RWPE2 (cell line): ENCODE data around the gene MN1.

Experiments used
- ATAC-seq: fragments of 200-7000 bp; cut with Tn5 transposase; 3 replicates; pipeline ENCODE4 v1.9.1; 2021; ENCODE audit warnings: low read depth
- DNase-seq: peaks from one replicate; pipeline ENCODE4 v3.0.0-alpha.2; 2020; ENCODE audit warnings: low spot score
- H3K27ac ChIP-seq: fragments of 450-650 bp; 2 replicates; pipeline ENCODE4 v1.5.1; 2017; ENCODE audit warnings: mild to moderate bottlenecking; ENCODE audit not compliant: poor library complexity, severe bottlenecking
- H3K27me3 ChIP-seq: fragments of 250-450 bp; sonication (Bioruptor Pico); 2 replicates; pipeline ENCODE4 v1.5.1; 2021; ENCODE audit warnings: mild to moderate bottlenecking, moderate library complexity; ENCODE audit not compliant: insufficient read depth, poor library complexity, severe bottlenecking
- H3K36me3 ChIP-seq: fragments of 250-450 bp; sonication (Bioruptor Pico); 2 replicates; pipeline ENCODE4 v1.5.1; 2020; ENCODE audit warnings: low read depth, mild to moderate bottlenecking, moderate library complexity
- H3K4me1 ChIP-seq: fragments of 250-450 bp; sonication (Bioruptor Pico); 2 replicates; pipeline ENCODE4 v1.5.1; 2021; ENCODE audit warnings: mild to moderate bottlenecking, moderate library complexity; ENCODE audit not compliant: insufficient read depth, poor library complexity, severe bottlenecking
- H3K4me3 ChIP-seq: fragments of 250-450 bp; sonication (Bioruptor Pico); 2 replicates; pipeline ENCODE4 v1.5.1; 2021; ENCODE audit warnings: mild to moderate bottlenecking, moderate library complexity; ENCODE audit not compliant: severe bottlenecking
- H3K9me3 ChIP-seq: fragments of 250-450 bp; sonication (Bioruptor Pico); 2 replicates; pipeline ENCODE4 v1.5.1; 2021; ENCODE audit warnings: mild to moderate bottlenecking, moderate library complexity; ENCODE audit not compliant: severe bottlenecking
- TF ChIP-seq, protein P1 (sequence below): fragments of 450-650 bp; IDR thresholded peaks from one replicate; pipeline ENCODE4 v1.5.1; 2017; ENCODE audit warnings: mild to moderate bottlenecking, moderate library complexity; ENCODE audit not compliant: poor library complexity, severe bottlenecking

MN1 gene

GRCh38 chr22:27800250-27801201 lies 1.0 kb downstream of the MN1 start:
- Histone ChIP-seq H3K36me3 (peaks cover 5% of the 10 kb centered on the region; the same call in 1 of the 2 replicates), H3K27me3 (no peaks in the 10 kb centered on the region), H3K27ac (peak overlapping the region; percentile 66), H3K9me3 (no peaks in the 10 kb centered on the region), H3K4me1 (no peaks in the 10 kb centered on the region), H3K4me3 (peak overlapping the region; percentile 85)
- no peak for DNase-seq
- ATAC-seq, result peak; percentile 39
- TF ChIP-seq, protein P1, sequence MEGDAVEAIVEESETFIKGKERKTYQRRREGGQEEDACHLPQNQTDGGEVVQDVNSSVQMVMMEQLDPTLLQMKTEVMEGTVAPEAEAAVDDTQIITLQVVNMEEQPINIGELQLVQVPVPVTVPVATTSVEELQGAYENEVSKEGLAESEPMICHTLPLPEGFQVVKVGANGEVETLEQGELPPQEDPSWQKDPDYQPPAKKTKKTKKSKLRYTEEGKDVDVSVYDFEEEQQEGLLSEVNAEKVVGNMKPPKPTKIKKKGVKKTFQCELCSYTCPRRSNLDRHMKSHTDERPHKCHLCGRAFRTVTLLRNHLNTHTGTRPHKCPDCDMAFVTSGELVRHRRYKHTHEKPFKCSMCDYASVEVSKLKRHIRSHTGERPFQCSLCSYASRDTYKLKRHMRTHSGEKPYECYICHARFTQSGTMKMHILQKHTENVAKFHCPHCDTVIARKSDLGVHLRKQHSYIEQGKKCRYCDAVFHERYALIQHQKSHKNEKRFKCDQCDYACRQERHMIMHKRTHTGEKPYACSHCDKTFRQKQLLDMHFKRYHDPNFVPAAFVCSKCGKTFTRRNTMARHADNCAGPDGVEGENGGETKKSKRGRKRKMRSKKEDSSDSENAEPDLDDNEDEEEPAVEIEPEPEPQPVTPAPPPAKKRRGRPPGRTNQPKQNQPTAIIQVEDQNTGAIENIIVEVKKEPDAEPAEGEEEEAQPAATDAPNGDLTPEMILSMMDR, result no peak

DNA sequence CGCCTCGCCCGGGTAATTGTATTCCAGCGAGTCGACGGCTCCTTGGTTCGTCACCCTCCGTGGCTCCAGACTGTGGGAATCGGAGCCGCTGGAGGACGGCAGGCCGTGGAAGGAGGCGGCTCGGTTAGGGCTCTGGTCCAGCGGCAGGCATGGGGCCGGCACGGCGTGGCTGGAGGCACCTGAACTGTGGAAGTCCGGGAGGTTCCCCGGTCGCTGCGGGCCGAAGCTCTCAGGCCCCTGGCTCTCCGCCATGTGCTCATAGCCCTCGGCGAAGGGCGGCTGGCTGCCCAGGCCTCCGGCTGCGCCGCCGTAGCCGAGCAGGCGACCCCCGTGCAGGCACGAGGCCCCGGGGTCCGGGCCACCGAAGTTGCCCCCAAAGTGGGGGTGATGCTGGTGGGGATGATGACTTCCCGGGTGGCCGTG lies 1.7 kb downstream of the MN1 start:
- Histone ChIP-seq H3K27ac (peak overlapping the region; percentile 4), H3K4me1 (no peaks in the 10 kb centered on the region), H3K27me3 (no peaks in the 10 kb centered on the region), H3K9me3 (no peaks in the 10 kb centered on the region), H3K36me3 (peaks cover 5% of the 10 kb centered on the region; the same call in 1 of the 2 replicates), H3K4me3 (peak overlapping the region; percentile 85)
- TF ChIP-seq, protein P1, result no peak
- ATAC-seq, result peak; percentile 6; the same call in 1 of the 3 replicates
- DNase-seq, result no peak

GRCh38 chr22:27799015-27799826 lies 2.3 kb downstream of the MN1 start:
- TF ChIP-seq, protein P1, result no peak
- Histone ChIP-seq H3K4me1 (no peaks in the 10 kb centered on the region), H3K27ac (no peak overlapping the region), H3K36me3 (peaks cover 5% of the 10 kb centered on the region; the same call in 1 of the 2 replicates), H3K9me3 (no peaks in the 10 kb centered on the region), H3K27me3 (no peaks in the 10 kb centered on the region), H3K4me3 (peak overlapping the region; percentile 85)
- no peak for ATAC-seq
- no peak for DNase-seq

DNA sequence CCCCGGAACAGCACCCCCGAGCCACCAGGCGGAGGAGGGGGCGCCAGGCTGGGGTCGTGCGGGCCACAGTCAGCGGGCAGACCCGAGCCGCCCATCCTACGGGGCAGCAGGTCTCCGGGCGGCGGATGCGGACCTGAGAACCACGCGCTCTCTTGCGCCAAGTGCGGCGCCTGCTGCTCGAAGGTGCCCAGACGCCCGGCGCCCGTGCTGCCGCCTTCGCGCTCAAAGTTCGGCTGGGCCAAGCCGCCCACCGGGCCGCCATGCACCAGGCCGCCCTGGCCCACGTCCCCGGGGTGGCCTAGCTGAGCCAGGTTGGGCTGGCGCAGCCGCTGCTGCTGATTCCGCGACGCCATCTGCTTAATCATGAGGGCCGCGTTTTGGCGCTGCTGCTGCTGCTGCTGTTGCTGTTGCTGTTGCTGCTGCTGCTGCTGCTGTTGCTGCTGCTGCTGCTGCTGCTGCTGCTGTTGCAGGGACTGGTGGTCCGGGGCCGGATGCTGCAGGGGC lies 3.0 kb downstream of the MN1 start:
- no peak for ATAC-seq
- H3K4me1 ChIP-seq, result no peaks in the 10 kb centered on the region

More for the DNA sequence above, 3.0 kb downstream of the MN1 start:
- no peak for DNase-seq
- Histone ChIP-seq H3K4me3 (no peak overlapping the region), H3K9me3 (no peaks in the 10 kb centered on the region), H3K27me3 (no peaks in the 10 kb centered on the region), H3K36me3 (peaks cover 5% of the 10 kb centered on the region), H3K27ac (no peak overlapping the region)
- TF ChIP-seq, protein P1, result no peak
